ENCODE measurements around the gene MCUR1.
"Not testable (repeated sequence)": the region's sequence is repeated elsewhere in the genome, so short reads cannot be mapped to it uniquely, and the experiment has no call there.

The MCUR1 gene

DNA sequence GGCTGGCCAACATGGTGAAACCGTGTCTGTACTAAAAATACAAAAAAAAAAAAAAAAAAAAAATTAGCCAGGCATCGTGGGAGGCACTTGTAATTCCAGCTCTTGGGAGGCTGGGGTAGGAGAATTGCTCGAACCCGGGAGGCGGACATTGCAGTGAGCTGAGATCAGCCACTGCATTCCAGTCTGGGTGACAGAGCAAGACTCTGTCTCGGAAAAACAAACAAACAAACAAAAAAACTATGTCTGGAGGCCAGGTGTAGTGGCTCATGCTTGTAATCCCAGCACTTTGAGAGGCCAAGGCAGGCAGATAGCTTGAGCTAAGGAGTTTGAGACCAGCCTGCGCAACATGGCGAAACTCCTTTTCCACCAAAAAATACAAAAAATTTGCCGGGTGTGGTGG lies 38.9 kb downstream of the MCUR1 start:
- not testable (repeated sequence) for DNase-seq

DNA sequence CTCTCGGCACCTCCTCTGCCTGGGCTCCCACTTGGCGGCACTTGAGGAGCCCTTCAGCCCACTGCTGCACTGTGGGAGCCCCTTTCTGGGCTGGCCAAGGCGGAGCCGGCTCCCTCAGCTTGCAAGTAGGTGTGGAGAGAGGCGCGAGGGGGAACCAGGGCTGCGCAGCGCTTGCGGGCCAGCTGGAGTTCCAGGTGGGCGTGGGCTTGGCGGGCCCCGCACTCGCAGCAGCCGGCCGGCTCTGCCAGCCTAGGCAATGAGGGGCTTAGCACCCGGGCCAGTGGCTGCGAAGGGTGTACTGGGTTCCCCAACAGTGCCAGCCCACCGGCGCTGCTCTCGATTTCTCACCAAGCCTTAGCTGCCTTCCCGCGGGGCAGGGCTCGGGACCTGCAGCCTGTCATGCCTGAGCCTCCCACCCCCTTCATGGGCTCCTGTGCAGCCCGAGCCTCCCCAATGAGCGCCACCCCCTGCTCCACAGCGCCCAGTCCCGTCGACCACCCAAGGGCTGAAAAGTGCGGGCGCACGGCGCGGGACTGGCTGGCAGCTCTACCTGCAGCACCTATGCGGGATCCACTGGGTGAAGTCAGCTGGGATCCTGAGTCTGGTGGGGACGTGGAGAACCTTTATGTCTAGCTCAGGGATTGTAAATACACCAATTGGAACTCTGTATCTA lies 41.9 kb downstream of the MCUR1 start:
- DNase-seq = not testable (repeated sequence)

DNA sequence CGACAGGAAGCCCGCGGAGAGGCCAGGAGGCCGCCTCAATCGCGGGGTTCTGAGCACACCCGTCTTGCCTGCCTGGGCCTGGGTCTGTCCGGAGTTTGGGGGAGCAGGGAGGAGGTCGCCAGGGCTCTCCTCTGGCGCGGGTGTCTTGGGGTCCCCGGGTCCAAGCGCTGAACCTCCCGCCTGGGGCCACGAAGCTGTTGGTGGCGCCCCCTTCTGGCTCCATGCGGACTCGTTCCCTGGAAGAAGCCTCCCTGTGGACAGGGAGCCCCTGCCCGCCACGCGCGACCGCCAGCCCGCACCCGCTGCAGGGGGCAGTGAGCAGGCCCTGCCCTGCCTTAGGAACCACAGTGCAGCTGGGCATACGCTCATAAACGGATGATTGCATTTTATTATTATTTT lies 44.7 kb downstream of the MCUR1 start:
- no peak for DNase-seq

DNA sequence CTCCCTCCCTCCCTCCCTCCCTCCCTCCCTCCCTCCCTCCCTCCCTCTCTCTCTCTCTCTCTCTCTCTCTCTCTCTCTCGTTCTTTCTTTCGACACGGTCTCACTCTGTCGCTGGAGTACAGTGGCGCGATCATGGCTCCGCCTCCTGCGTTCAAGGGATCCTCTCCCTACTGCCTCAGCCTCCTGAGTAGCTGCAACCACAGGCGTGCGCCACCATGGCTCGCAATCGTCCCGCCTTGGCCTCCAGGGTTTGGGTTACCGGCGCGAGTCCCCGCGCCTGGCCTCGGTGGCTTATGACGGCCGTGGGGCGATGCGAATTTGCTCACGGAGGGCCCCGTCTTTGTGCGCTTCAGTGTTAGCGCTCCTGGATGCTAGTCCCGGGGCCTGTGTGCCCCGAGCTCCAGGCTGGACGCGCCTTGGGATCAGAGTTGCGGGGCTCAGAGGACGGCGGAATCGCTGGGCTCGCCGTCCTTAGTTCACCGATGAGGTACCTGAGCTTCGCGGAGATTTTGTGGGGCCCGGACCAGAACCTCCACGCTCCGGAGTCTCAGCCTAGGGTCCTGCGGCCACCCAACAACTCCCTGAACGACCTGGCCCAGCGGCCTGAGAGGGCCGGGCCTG lies 45.2 kb downstream of the MCUR1 start:
- no peak for DNase-seq

DNA sequence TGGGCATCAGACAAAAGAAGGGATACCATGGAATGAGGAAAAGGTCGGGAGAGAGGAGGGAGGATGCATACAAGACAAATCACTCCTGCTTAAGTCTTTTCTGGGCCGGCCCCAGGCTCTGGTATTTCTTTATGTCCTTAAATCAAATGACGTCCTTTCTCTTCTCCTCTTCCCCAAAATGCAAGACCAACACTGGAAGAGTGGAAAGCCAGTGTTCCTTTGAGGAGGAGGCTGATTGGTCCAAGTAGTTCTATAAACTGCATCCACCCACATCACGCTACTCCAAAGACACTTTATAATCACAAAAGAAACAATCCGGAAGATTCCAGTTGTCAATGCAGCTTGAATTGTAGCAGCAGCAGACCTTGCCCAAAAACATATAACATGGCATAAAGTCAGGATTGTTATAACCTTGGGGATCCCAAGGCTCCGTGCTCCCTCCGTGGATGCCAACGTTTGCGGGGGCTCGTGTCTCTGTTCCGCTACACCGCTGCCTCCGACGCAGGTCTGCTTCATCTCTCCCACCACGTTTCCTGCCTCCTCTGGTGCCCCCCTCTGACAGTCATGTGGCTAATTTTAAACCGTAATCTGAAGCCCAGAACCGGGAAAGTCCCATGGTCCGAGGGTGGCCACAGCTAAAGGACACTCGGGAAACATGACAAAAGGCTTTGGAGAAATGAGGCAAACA lies 47.1 kb downstream of the MCUR1 start:
- no peak for DNase-seq

DNA sequence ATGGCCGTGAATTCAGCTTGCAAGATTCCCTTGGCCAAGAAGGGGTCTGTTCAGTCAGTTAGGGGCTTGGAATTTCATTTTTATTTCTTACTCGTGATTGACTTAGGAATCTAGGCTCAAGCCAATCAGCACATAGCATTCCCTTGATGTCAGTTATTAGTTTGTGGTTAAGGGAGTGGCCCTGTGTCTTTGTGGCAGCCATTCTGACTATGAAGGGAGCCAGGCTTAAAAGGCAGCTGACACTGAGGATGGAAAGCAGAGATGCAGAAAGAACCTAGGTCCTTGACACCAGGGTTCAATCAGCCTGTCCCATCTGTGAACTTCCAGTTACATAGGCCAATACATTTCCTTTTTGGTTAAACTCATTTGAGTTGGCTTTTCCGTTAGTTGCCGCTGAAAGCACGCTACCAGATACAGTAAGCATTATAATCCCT lies 48.1 kb downstream of the MCUR1 start:
- no peak for DNase-seq

DNA sequence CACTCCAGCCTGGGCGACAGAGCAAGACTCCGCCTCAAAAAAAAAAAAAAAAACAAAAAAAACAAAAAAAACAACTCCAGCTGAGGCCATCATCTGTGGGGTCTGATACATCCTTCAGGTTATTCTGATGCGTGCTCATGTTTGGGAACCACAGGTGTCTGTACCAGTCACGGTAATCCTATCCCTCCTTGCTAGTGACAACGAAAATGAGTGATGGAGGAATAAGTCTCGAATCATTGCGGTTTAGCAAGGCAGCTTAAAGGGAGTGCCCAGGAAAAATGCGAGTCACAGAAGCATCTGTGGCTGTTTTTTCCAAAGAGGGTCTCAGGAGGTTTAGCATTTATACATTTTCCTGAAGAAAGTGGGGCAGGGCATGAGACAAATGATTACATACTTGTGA lies 48.8 kb downstream of the MCUR1 start:
- no peak for DNase-seq

DNA sequence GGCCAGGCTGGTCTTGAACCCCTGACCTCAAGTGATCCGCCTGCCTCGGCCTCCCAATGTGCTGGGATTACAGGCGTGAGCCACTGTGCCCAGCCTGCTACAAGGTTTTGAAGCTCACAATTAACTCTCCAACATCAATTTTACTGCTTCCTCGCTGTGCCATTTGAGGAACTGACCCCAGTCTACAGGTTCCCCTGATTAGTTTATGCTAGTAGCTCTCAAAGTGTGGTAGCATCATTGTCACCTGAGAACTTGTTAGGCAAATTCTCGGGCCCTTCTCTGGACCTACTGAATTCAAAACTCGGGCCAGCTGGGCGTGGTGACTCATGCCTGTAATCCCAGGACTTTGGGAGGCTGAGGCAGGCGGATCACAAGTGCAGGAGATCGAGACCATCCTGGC lies 49.4 kb downstream of the MCUR1 start:
- DNase-seq = no peak

DNA sequence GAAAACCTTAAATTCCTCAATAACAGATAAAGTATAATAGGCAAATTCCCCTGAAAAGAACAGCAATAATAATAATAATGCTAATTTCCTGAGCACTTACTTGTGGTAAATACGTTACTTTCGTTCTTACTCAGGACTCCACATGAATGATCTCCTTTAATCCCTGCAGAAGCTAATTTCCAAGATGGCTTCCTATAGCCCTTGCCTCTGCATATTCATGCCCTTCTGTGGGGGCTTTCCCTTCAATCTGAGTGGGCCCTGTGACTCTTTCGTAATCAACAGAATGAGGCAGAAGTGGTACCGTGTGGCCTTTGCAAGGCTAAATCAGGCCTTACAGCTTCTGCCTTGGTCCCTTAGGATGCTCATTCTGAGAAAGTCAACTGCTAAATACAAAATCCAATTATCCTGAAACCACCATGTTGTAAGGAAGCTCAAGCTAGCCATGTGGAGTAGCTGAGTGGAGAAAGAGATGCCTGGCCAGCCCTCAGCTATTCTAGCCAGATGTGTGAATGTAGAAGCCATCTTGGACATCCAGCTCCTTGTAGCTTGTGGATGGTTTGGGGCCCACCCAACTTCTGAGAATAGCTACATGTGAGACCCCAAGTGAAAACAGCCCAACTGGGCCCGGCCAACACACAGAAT lies 50.5 kb downstream of the MCUR1 start:
- no peak for DNase-seq

DNA sequence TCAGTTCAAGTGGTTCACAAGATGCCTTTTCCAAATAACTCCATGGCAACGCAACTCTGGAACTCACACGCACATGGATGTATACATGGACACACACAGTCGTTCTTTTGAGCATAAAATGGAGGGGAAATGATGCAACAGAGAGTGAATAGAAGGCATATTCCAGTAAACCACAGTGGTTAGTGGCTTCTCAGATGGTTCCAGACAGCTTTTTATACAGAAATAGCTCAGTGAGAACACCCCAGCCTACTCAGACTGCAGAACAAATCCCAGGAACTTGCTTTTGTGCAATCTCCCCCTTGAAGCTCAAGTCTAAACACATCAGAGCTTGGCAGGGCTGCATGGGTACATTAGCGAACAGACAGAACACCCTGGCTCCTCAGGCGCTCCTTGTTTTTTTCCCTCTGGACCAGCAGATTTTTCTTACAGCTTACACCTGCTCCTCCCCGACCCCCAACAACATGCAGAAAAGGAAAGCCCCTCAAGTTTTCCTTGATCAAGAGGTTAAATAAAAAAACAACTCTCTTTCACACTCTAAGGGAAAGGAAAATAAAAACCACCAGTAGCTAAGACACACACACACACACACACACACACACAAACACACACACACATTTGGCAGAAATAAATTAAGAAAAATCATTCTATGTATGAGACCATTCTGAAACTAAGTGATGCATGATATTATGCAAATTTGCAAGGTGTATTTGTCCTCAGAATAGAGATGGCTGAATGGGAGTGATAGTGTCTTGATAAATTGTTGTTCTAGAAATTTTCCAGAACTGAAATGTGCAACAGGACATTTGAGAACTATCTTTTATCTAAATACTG lies 51.5 kb downstream of the MCUR1 start:
- no peak for DNase-seq

DNA sequence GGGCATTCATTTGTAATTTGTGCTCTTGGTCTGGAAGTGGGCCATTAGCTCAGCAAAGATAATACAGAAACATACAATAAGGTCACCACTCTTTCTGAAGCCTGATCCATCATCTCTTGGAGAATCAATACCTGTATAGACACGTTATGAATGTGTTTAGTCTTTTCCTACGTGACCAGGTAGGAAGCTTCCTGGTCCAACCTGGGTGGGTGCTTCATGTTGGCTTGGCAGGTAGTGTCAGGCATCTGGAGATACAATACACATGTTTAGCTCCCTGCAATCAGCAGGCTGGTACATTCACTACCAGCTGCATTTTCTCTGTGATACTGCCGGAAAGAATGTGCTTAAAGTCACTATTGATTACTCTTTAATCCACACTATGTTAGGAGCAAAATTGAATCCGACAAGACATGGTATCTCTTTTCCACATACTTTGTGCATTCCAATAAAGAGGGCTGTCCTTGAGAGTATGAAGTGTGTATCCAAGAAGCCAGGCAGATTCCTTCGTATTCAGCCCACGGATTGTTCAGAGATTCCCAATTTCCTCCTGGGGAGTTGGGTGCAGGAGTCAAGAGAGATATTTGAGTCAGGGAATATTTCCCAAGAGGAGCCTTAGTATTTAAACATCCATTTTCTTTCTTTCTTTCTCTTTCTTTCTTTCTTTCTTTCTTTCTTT lies 52.9 kb downstream of the MCUR1 start:
- no peak for DNase-seq

DNA sequence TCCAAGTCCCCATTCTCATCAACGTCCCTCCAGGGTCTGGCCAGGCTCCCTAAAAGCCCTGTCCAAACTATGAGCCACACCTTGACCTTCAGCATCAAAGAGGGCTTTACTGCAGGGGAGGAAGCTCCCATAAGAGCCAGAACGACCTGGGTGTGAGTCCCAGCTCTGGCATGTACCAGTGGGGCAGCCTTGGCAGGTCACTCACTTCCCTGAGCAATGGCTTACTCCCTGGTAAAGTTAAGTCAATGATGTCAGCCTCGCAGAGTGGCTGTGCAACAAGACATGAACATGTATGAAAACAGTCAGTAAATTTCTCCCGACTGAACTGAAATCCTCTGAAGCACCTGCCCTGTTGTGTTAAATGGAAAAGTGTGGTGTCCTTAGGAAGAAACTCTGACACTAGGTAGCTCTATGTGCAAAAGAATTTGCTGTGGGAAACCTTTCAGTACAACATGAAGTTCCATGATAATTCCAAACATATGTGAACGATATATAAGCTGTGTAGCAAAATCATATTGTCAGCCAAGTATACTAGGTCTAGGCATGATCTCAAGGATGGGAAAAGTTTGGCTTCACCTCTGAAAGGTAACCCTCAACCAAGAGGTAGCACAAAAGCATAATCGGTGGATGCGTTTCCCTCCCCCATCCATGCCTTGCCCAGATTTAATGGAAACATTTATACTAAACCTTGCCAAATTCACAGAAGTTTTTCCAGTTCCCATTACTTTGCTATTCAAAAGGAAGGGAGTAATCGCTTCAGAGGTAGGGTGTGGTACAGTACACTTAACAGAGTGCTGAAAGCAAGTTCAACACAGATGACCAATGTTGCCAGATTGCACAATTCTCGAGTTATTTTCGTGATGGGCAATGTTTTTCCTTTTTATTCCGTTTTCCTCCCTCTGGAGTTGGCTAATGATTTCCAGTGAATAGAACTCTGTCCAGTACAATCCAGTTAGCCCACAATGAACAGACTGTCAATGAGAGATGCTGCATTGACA lies 53.8 kb downstream of the MCUR1 start:
- no peak for DNase-seq

DNA sequence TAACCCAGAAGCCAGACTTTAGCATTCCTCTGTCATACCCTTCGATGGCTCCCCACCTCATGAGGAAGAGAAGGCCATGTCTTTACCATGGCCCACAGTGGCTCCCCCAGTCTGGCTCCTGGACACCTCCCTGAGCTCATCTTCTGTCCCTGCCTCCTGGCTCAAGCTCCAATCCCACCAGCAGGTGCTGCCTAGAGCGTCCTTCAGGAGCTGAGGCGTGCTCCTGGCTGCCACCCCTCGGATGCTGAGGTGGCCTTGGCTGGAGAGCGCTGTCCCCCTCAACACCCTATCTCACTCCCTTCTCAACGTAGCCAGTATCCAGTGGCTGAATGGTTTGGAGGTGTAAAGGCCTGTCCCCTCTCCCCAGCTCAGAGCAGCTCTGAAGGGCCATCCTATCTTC lies 55.3 kb downstream of the MCUR1 start:
- DNase-seq = no peak

DNA sequence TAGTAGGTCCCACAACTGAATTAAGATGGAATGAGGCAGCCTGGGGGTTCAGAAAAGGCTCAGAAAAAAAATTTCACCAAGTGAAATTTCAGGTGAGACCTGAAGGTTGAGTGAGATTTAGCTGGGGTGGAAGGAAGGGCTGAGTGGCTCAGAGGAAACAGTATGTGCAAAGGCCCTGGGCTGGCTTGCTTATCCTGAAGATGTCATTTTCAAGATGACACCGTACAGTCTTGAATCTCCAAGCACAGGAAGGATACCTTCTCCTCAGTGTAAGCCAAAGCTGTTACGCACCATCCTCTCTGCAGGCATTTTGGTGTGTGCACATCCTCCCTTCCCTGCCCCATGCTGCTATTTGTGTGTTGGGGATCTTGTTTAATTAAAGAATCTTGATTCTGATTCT lies 59.7 kb downstream of the MCUR1 start:
- no peak for DNase-seq

DNA sequence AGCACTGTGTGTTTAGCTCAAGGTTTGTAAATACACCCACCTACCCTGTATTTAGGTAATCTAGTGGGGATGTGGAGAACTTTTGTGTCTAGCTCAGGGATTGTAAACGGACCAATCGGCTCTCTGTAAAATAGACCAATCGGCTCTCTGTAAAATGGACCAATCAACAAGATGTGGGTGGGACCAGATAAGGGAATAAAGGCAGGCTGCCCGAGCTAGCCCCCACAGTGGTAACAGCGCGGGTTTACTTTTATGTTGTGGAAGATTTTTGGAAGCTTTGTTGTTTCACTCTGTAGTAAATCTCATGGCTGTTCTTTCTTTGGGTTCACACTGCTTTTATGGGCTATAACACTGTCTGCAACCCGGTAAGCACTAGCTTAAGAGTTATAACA lies 70.6 kb downstream of the MCUR1 start:
- DNase-seq = no peak

DNA sequence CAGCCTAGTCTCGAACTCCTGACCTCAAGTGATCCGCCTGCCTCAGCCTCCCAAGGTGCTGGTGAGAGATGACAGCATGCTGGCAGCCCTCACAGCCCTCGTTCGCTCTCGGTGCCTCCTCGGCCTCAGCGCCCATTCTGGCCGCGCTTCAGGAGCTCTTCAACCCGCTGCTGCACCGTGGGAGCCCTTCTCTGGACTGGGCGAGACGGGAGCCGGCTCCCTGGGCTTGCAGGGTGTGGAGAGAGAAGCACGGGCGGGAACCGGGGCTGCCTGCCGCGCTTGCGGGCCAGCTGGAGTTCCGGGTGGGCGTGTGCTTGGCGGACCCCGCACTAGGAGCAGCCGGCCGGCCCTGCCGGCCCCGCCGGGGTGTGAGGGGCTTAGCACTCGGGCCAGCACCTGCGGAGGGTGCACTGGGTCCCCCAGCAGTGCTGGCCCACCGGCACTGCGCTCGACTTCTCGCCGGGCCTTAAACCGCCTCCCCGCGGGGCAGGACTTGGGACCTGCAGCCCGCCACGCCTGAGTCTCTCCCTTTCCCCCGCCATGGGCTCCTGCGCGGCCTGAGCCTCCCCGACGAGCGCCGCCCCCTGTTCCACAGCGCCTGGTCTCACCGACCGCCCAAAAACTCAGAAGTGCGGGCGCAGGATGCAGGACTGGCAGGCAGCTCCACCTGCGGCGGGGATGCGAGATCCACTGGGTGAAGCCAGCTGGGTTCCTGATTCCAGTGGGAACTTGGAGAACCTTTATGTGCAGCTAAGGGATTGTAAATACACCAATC lies 71.2 kb downstream of the MCUR1 start:
- DNase-seq = no peak

DNA sequence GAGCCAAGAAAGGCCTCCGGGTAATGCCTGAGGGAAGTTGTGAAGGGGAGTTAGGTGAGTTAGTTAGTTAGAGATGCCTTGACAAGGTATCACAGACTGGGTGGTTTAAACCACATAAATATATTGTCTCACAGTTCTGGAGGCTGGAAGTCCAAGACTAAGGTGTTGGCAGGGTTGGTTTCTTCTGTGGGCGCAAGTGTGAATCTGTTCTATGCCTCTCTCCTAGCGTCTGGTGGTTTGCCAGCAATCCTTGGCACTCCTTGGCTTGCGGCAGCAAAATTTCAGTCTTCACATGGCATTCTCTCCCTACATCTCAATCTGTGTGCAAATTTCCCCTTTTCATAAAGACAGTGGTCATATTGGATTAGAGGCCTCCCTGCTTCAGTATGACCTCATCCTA lies 73.0 kb downstream of the MCUR1 start:
- DNase-seq = no peak

All from NCI-H1092 (cell line).